ENCODE data around the gene YWHAQ.

The YWHAQ gene

GRCh38 chr2:9638532-9638931 lies 7.7 kb upstream of the YWHAQ start:
- DNase-seq (ENCODE audit: low read depth): peak; percentile 76
- in situ Hi-C loops (cut with HindIII; ENCODE audit: low sequenced_read_pairs): no loop called here
- TF ChIP-seq CTCF (IDR thresholded peaks at IDR 0.05; ENCODE audit: low read depth, low read length, missing control alignments): no peak
- H3K4me3 ChIP-seq (ENCODE audit: low read depth, low read length): no peak overlapping the region

GRCh38 chr2:9637330-9637729 lies 6.5 kb upstream of the YWHAQ start:
- TF ChIP-seq CTCF (IDR thresholded peaks at IDR 0.05; ENCODE audit: low read depth, low read length, missing control alignments): no peak
- H3K4me3 ChIP-seq (ENCODE audit: low read depth, low read length): no peak overlapping the region
- in situ Hi-C loops (cut with HindIII; ENCODE audit: low sequenced_read_pairs): no loop called here
- peak; percentile 35 for DNase-seq (ENCODE audit: low read depth)

- no peak for TF ChIP-seq CTCF (IDR thresholded peaks at IDR 0.05; ENCODE audit: low read depth, low read length, missing control alignments)
- no peak for DNase-seq (ENCODE audit: low read depth)
- in situ Hi-C loops (cut with HindIII; ENCODE audit: low sequenced_read_pairs): no loop called here
- H3K4me3 ChIP-seq (ENCODE audit: low read depth, low read length): no peak overlapping the region
Measured at GRCh38 chr2:9634133-9634532, 3.3 kb upstream of the YWHAQ start.

GRCh38 chr2:9631878-9632700 lies 1.3 kb upstream of the YWHAQ start:
- in situ Hi-C loops (cut with HindIII; ENCODE audit: low sequenced_read_pairs): no loop called here
- no peak overlapping the region for H3K4me3 ChIP-seq (ENCODE audit: low read depth, low read length)
- no peak for DNase-seq (ENCODE audit: low read depth)
- TF ChIP-seq CTCF (IDR thresholded peaks at IDR 0.05; ENCODE audit: low read depth, low read length, missing control alignments): no peak

- in situ Hi-C loops (cut with HindIII; ENCODE audit: low sequenced_read_pairs): no loop called here
- peak overlapping the region; percentile 58 for H3K4me3 ChIP-seq (ENCODE audit: low read depth, low read length)
- TF ChIP-seq CTCF (IDR thresholded peaks at IDR 0.05; ENCODE audit: low read depth, low read length, missing control alignments): no peak
- no peak for DNase-seq (ENCODE audit: low read depth)
Measured at GRCh38 chr2:9631553-9631819, 689 bp upstream of the YWHAQ start.

GRCh38 chr2:9630117-9630735 lies 571 bp downstream of the YWHAQ start:
- no peak for DNase-seq (ENCODE audit: low read depth)
- TF ChIP-seq CTCF (IDR thresholded peaks at IDR 0.05; ENCODE audit: low read depth, low read length, missing control alignments): no peak
- in situ Hi-C loops (cut with HindIII; ENCODE audit: low sequenced_read_pairs): no loop called here
- peak overlapping the region; percentile 58 for H3K4me3 ChIP-seq (ENCODE audit: low read depth, low read length)
